GM18867 (cell line): ENCODE measurements around the gene KCNC4.

ENCODE experiments used
- ATAC-seq: cut with Tn5 transposase; IDR thresholded peaks from one replicate; pipeline ENCODE4 v1.9.1; 2021; ENCODE audit warnings: mild to moderate bottlenecking, moderate library complexity; ENCODE audit not compliant: unreplicated experiment

Gene KCNC4

DNA sequence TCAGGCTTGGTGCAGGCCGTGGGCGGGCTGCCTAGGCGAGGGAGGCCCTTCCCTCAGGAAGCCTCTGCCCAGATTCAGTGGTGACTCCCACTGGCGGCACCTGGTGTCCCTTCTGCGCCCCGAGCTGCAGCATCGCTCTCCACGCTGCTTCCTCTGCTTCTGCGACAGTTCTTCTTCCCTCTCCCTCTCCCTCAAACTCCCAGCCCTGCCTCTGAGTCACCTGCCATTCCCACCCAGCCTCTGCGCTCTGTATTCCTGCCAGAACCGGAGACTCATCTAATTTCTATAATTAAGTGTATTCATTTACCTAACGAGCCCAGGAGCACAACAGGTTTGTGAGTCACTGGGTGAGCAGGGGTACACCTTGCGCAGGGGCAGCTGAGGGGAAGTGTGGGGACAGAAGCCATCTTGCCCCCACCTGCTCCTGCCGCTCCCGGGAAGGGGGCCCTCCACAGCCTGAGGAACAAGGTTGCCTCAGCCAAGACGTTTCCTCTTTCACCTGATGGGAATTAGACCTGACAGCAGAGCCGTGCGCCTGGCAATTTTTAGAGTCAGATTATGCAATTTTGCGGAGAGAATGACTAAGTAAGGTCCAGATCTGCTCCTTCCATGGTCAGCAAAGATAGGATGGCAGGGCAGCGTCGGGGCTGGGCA lies 19.4 kb downstream of the KCNC4 start:
- ATAC-seq: no peak

DNA sequence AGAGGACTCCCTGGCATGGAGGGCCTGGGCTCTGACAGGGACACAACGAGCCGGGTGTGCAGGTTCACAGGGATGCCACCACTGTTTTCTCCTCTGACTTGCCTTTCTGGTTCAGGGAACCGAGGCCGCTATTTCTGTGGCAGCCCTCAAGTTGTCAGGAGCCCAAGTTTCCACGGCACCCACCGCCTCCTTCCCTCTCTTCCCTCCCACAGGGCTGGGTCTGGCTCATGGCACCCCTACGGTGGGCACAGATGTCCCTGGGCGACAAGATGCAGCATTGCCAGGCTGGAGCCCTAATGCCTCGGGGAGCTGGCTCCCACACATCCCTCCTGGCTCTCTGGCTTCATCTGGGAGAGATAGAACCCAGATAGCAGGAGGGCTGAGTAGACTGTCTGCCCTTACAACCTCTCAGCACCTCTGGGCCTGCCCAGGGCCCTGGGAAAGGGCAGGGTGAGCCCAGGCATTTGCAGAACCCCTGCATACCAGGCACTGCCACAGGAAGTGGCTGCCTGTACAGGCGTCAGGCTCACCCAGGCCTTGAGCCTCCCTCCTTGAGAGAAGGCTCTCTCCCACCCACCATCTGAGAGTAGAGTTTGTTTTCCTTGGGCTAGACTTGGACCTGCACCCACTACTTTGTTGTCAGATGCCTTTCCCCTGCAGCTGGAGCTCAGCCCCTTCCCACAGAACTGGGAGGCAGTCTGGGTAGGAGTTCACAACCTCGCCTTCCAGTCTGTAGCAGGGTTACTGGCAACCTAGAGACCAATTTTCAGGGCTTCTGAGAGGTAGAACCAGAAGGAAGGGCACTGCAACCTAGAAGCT lies 20.5 kb downstream of the KCNC4 start:
- no peak for ATAC-seq

DNA sequence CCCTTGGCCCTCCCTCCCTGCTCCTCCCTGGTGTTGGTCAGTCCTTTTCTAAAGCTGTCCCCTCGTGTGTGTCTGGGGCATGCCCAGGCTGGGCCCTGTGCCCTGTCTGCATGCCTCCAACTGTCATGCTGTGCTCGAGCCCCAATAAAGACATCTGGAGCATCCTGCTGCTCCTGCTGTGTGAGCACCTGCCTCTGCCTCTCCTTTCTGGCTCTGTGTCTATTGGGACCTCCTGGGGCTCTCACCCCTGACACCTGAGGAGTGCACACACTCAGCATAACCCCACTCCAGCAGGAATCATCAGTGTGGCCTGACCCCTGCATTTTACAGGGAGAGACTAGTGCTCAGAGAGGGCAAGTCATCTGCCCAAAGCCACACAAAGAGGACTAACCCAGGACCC lies 23.7 kb downstream of the KCNC4 start:
- ATAC-seq: no peak

DNA sequence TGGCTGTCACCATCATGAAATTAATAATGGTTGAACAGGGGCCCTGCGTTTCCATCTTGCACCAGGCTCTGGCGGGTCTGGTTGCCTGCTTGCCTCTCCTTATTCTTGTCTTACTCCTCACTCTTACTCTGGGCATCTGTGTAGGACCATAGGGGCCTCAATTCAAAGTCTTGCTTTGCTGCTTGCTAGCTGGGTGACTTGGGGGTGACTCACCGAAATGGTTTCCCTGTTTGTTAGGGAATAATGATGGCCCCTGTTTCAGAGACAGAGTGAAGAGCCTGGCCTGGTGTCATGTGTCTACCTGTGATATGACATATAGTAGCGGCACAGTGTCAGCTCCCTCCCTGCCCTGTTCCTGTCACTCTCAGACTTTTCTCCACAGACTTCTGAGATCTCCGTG lies 24.6 kb downstream of the KCNC4 start:
- no peak for ATAC-seq

DNA sequence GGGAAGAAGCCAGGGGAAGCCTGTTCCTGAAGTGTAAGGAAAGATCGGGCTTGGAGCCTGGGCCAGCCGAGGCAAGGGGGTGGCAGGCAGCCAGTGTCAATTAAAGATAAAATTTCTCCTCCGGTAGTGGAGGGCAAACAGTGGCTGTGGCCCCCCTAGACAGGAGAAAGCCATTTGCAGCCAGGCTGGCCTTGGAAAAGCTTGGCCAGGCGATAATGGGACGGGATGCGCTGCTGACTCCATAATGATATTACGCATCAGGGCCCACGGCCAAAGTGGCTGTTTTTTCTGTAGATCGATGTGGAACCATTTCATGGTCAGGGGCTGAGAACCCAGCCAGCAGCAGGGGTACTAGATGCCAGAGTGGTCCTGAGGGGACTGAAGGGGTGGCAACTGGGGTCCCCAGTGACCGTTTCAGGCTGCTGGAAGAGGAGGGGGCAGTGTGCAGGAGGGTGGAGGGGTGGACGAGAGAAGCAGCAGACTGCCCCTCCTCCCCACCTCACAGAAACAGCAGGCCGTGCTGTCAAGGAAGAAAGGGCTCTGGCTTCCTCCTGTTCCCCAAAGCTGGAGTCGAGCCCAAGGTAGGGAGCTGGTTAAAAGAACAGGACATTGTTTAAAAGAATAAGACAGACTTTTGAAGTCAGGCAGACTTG lies 25.2 kb downstream of the KCNC4 start:
- no peak for ATAC-seq

DNA sequence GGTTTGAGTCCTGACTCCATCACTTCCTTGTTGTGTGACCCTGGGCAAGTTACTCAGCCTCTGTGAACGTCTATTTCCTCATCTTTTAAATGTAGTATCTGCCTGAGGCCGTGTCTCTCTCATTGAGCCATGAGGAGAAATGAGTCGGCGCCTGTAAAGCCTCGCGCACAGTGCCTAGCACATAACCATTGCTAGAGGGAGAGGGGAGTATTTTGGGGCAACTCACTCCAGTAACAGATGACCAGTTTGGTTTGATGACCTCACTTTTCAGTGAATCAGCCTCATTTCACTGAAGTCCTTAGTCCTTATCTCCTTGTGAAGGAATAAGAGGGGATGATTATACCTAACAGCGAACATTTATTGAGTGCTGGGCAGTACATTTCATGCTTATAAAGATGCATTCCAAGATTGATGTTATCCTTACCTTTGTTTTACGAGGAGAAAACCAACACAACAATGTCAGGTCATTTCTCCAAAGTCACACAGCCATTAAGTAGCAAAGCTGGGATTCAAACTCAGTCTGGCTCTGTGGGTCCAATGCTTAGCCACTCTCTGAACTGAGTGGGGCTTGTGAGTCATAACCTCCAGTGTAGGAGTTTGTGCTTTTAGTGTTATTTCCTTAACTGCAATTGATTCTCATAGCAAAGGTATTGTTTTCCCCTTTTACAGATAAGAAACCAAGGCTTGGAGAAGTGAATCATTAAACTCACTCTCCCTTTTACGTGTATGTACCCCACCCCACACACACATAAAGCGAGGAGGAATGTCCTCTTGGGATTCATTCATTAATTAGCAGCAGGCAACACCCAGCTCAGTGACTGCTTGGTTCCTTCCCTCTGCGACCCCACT lies 25.9 kb downstream of the KCNC4 start:
- no peak for ATAC-seq

DNA sequence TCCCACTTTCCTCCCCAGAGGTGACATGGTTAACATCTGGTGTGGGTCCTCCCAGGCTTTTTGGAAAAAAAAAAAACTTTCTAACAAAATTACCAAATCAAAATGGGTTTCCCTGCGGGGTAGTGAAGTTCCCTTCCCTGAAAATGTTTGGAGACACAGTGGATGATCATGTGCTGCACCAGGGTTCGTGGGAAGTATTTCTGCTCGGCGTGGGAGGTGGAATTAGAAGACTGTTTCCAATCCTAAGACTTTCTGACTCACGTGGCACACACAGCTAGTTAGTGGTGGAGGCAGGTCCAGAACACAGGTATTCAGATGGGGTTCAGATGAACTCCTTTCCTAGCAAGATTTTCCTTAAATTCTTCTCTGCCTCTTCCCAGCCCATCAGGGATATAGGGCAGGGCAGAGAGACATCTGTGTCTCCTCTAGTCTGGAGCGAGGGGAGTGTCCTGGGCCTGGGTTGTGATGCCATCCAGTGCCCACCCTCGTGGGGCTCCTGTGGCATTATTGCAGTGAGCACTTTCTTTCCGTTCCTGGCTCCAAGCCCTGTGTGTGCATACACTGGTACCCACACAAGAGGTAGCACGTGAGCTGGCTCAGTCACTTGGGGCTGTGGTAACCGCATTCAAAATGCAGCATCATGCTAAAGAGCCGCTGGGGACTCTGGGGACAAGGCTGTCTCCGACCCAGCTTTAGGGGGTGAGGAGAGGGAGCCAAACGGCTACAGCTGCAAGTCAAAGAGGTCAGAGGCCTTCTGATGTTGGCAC lies 27.5 kb downstream of the KCNC4 start:
- peak; percentile 46 for ATAC-seq

DNA sequence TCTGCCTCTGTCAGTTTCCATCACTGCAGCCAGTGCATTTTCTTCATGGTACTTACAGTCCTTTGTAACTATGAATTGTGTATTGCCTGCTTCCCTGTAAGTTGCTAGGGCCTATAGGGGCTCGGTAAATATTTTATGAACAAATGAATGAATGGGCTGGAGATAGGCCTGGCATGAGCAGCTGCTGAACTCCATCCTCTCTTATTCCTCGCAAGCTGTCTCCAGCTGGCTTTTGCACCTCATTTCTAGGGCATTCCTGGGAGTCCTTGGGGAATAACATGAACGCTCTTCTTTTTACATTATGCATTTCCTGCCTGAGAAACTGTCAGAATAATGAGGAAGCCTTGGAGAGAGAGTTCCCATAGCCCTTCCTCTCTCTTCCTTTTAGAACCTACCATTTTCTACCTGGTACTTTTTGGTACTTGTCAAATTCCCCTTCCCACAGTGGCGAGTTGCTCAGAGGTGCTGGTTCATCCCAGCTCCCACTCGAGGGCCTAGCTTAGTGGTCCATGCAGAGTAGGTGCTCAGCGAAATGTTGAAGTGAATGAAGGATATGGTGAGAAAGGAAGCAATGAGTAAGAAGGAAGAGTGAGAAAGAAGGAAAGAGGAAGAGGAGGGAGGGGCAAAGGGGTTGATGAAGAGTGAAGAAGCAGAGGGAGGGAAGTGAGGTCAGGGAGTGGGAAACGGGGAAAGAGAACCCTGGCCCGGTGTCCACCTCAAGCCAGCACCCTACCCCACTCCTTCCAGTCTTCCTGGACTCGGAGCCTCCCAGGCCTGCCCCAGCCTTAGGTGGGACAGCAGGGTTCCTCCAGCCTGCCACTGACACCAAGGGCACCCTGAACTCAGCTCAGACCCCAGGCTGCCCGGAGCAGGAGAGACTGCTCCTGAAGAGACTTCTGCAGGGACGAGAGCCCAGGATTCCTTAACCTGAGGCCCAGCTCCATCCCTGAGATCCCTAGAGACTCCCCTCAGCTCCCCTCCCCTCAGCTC lies 29.6 kb downstream of the KCNC4 start:
- ATAC-seq: no peak

DNA sequence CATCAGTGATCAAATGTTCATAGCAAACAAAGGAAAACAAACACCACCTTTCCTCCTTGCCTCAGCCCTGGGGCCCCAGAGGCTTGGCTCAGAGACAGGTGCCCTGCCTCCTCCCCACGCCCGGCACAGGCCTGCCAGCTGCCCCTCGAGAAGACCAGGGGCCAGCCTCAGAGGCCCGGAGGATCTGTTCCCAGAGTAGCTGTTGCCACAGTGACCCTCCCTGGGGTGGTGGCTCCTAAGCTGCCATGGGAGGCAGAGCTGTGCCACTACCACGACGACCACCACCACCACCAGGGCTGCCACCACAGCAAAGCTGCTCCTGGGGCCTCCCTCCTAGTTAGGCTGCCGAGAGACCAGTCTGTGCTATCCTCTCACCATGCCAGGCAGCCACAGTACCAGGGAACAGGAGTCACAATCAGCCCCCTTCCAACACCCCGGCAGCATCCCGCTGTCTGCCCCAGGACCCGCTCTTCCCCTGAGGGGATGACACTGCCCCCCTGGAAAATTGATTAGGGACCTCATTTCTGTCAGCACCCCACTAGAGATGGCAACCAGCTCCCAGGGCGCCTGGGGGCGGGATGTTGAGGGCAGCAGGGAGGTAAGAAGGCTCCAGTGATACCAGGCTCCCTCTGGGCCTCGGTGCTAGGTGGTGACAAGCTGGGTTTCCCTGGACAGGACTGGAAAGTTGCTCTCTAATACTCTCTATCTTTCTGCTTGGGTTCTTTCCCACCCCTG lies 30.5 kb downstream of the KCNC4 start:
- no peak for ATAC-seq

DNA sequence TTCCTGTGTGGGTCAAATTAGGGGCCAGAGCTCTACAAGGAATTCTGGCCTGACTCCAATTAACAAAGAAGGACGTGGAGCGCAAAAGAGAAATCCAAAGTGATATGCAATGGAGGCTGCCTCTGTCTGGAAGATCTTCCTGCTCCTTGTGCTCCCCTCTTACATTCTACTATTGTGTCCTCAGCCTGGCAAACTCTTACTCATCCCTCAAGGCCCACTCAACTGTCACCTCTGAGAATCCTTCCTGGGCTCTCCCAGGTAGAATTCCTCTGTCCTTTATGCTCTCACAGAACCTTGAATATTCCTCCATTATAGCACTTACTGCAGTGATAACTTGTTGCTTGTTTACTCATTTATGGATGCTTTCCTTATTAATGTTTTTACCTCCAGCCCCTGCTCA lies 31.4 kb downstream of the KCNC4 start:
- ATAC-seq: no peak

DNA sequence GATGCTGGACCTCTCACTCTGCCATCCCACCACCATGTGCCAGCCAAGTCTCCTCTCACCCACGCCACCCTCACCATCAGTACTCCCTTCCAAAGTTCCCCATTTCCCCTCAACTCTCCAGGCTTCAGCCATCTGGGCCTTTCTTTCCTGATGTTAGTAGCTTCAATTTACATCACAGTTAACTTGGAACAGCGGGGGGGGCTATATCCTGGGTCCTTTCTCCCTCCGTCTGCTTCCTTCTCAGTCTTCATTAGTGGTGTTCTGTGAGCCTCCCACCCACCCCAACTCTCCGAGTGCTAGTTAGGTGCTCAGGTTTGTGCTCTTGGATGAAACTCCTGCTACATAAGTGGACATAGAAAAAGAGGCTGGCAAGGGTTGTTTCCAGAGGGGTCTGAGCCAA lies 31.9 kb downstream of the KCNC4 start:
- no peak for ATAC-seq

DNA sequence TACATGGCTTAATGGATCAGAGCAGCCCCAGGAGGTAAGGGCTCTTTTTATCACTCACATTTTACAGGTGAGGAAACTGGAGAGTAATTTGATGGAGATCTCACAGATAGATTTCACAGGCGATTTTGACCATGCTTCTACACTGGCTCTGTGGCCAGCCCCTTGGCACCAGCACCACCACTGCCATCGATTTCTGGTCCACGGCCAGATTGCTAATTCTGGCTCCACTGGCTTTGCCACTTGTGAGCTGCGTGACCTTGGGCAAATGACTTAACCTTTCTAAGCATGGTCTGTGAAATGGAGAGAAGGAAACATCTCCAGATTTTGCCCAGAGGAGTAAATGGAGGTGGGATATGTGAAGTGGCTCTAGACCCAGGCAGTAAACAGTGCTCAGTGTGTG lies 32.6 kb downstream of the KCNC4 start:
- no peak for ATAC-seq

DNA sequence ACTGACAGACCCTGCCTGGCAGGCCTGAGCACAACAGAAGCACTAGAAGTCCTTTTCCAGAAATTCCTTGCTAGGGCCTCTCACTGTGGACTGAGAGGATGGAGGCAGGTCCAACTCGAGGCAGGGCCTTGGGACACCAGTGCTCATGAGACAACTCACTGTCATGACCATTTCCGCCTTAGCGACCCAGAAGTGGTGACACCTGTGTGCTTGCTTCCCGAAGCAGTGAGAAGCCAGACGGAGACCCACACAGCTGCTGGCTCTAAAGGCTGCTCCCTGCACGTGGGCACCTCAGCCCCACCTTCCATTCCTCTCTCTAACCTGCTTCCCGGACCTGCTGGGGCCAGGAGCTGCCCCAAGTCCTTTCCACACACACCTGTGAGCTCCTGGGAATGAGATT lies 33.0 kb downstream of the KCNC4 start:
- peak; percentile 12 for ATAC-seq

DNA sequence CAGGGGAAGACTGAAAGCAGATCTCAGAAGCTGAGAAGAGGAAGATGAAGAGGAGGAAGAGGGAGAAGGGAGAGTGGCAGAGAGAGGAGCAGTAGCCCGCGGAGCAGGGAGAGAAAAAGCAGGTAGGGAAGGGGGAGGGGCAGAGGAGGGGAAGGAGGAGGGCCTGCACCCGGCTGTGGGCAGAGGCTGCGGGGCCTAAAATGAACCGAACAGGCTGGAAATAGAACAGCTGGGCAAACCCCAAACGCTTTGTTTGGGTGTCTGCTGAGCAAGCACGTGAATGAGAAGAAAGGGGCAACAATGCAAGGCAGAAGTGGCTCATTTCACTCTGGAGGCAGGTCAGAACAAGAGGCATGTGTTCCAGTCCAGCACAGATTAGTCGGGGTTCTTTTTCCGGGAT lies 33.5 kb downstream of the KCNC4 start:
- peak; percentile 78 for ATAC-seq

DNA sequence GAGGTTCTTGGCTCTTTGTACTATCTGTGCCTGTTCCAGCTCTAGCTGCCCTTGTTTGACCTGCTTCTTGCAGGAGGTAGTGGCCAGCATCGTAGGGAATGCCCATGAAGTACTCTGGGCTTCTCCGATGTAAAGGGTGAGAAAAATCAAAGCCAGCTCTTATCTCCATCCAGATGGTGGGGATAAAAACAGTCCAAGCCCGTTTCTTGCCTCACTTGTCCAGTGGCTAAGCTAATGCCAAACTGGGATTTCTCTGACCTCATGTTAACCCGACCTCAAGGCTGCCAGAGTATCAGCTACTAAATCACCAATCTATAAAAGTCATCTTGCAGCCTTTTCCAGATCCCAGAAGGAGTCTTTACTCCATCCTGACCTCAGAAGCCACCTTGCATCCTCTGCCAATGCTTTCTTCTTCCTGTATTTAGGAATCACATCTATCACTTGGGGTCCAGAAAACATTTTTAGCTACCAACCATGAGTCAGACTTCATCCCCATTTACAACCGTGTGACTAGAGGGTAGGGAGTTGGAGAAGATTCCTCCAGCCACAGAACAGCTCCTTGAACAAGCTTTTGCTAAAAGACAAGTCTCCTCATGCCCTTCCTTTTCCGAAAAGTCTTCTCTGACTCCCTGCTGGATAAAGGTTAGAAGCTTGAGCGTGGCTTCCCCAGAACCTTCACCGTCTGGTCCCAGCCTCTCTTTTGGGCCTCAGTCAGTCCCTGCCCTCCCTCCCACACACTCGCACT lies 35.9 kb downstream of the KCNC4 start:
- ATAC-seq: no peak

DNA sequence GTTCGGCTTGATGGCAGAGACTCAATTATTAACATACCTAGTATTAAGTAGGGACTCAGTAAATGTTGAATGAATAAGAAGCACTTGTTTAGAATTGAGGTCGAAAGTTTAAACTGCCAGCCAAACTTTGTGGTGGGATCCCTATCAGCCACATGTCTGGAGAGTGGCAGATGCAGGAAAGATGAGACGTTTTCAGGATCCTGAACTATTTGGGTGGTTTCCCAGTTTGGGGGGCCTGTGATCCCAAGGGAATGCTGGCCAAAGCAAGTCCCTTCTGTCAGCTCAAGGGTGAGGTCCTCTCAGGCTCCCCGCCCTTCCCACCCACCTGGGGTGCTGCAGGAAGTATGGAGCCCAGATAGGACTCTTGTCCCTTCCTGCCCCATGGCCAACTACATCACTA lies 38.6 kb downstream of the KCNC4 start:
- ATAC-seq: no peak

DNA sequence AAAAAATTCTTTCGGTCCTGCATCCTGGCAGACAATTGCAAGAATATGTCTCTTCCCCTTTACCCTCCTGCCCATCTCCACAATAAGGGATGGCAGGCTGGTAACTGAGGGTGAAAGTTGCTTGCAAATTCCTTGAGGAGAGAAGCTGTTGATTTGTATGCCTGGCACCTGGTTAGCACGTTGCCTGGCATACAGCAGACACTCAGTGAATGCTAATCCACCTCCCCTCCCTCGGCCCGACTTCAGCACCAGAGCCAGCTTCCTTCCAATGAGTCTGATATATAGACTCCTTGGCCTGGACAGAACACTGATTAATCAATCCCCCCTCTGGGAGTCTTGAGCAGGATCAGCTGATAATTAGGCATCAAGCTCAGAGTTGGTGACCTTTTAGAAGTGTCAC lies 39.1 kb downstream of the KCNC4 start:
- ATAC-seq: no peak

DNA sequence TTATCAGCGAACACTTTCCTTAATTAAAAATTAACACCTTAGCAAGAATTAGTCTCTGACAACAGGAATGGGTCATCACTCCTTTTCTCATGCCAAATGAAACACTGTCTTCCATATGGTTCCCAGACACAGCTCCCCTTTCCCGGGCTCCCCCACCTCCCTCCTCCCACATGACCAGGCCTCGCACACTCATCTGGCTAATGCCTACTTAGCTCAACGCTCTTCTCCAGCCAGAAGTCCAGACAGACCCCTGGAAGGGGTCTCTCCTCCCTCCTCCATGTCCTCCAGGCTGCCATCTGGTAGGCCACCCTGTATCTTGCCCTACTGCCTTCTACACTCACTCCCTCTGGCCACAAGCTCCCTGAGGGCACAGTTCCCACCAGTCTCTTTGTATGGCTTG lies 39.9 kb downstream of the KCNC4 start:
- no peak for ATAC-seq
